C4-2B (cell line): ENCODE results near the gene GSTA3.

ENCODE experiments used
- ZFX ChIP-seq: fragments of 450-650 bp; IDR thresholded peaks from 2 replicates; pipeline ENCODE4 v1.6.1; 2017
- TF ChIP-seq, protein P1 (sequence below): fragments of 450-650 bp; conservative IDR thresholded peaks from 2 replicates; pipeline ENCODE4 v1.5.1; 2017; ENCODE audit warnings: mild to moderate bottlenecking

DNA sequence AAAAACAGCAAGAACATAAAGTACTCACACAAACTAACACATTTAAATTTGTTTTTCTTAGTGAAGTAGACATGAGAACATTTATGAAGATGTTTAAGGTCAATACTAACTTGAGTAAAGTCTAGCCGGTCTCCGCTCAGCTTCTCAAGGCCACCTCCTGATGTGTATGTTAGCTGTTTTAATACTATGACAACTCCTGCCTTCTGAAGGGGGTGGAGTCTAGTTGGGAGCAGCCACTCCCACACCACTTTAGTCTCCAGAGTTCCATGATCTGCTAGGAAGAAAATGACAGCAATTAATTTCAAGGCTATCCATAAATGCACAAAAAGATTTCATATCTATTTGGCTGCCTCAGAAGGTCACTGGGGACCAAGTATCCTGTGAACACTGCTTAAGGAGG, at the start of gene GSTA3:
- TF ChIP-seq, protein P1, sequence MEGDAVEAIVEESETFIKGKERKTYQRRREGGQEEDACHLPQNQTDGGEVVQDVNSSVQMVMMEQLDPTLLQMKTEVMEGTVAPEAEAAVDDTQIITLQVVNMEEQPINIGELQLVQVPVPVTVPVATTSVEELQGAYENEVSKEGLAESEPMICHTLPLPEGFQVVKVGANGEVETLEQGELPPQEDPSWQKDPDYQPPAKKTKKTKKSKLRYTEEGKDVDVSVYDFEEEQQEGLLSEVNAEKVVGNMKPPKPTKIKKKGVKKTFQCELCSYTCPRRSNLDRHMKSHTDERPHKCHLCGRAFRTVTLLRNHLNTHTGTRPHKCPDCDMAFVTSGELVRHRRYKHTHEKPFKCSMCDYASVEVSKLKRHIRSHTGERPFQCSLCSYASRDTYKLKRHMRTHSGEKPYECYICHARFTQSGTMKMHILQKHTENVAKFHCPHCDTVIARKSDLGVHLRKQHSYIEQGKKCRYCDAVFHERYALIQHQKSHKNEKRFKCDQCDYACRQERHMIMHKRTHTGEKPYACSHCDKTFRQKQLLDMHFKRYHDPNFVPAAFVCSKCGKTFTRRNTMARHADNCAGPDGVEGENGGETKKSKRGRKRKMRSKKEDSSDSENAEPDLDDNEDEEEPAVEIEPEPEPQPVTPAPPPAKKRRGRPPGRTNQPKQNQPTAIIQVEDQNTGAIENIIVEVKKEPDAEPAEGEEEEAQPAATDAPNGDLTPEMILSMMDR: no peak
- no peak for TF ChIP-seq ZFX
